Loucy (cell line): Measurements from ENCODE around the gene STON1.

Experiments
- EZH2phosphoT487 ChIP-seq: fragments of 200-600 bp; IDR thresholded peaks from 2 replicates; pipeline ENCODE4 v1.6.1; 2018; ENCODE audit warnings: antibody characterized with exemption, mild to moderate bottlenecking, moderate library complexity, borderline replicate concordance
- TF ChIP-seq, protein P1 (sequence below): fragments of 200-600 bp; sonication (generic); conservative IDR thresholded peaks from 2 replicates; pipeline ENCODE4 v1.5.1; 2014; ENCODE audit warnings: mild to moderate bottlenecking, antibody characterized with exemption, low read length

- TF ChIP-seq, protein P1, sequence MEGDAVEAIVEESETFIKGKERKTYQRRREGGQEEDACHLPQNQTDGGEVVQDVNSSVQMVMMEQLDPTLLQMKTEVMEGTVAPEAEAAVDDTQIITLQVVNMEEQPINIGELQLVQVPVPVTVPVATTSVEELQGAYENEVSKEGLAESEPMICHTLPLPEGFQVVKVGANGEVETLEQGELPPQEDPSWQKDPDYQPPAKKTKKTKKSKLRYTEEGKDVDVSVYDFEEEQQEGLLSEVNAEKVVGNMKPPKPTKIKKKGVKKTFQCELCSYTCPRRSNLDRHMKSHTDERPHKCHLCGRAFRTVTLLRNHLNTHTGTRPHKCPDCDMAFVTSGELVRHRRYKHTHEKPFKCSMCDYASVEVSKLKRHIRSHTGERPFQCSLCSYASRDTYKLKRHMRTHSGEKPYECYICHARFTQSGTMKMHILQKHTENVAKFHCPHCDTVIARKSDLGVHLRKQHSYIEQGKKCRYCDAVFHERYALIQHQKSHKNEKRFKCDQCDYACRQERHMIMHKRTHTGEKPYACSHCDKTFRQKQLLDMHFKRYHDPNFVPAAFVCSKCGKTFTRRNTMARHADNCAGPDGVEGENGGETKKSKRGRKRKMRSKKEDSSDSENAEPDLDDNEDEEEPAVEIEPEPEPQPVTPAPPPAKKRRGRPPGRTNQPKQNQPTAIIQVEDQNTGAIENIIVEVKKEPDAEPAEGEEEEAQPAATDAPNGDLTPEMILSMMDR = no peak
- TF ChIP-seq EZH2phosphoT487 = no peak
Observed at GRCh38 chr2:48504647-48505327, 25.2 kb upstream of the STON1 start.
